H9 (cell line): Measurements from ENCODE around the gene RASSF5. TPM values are rescaled to one million over a fixed set of nuclear protein-coding genes. Genes with fewer than 3 reads are reported as not detected.

Experiments
- DNase-seq: peaks from one replicate; pipeline ENCODE4 v3.0.0-alpha.2; 2017
- H2AFZ ChIP-seq: one replicate; pipeline ENCODE4 v1.6.1; 2013; ENCODE audit warnings: mild to moderate bottlenecking, low read length, control low read depth, moderate library complexity
- H2AK5ac ChIP-seq: 2 replicates; pipeline ENCODE4 v1.6.1; 2013; ENCODE audit warnings: low read length, control low read depth, mixed read lengths; ENCODE audit not compliant: insufficient read length
- H2BK120ac ChIP-seq: one replicate; pipeline ENCODE4 v1.6.1; 2013; ENCODE audit warnings: low read depth, mild to moderate bottlenecking, low read length, control low read depth, inconsistent platforms; ENCODE audit not compliant: poor library complexity, severe bottlenecking
- H2BK12ac ChIP-seq: 2 replicates; pipeline ENCODE4 v1.6.1; 2013; ENCODE audit warnings: low read length, control low read depth, mixed read lengths, low read depth; ENCODE audit not compliant: insufficient read length
- H2BK15ac ChIP-seq: 2 replicates; pipeline ENCODE4 v1.6.1; 2013; ENCODE audit warnings: low read depth, low read length, control low read depth
- H2BK20ac ChIP-seq: one replicate; pipeline ENCODE4 v1.6.1; 2013; ENCODE audit warnings: low read depth, mild to moderate bottlenecking, low read length, control low read depth, inconsistent platforms; ENCODE audit not compliant: poor library complexity, severe bottlenecking
- H2BK5ac ChIP-seq: 2 replicates; pipeline ENCODE4 v1.6.1; 2013; ENCODE audit warnings: low read length, control low read depth, mixed read lengths; ENCODE audit not compliant: insufficient read length
- H3K14ac ChIP-seq: 2 replicates; pipeline ENCODE4 v1.6.1; 2013; ENCODE audit warnings: low read length, control low read depth; ENCODE audit not compliant: insufficient read depth
- H3K18ac ChIP-seq: 2 replicates; pipeline ENCODE4 v1.6.1; 2013; ENCODE audit warnings: low read depth, mild to moderate bottlenecking, mixed read lengths, low read length, control low read depth; ENCODE audit not compliant: insufficient read length
- H3K23ac ChIP-seq: 2 replicates; pipeline ENCODE4 v1.6.1; 2013; ENCODE audit warnings: low read length, control low read depth, mixed read lengths, low read depth; ENCODE audit not compliant: insufficient read length
- H3K23me2 ChIP-seq: 2 replicates; pipeline ENCODE4 v1.6.1; 2013; ENCODE audit warnings: low read depth, mild to moderate bottlenecking, mixed read lengths, low read length, control low read depth; ENCODE audit not compliant: insufficient read length, poor library complexity, severe bottlenecking
- H3K27ac ChIP-seq: 2 replicates; pipeline ENCODE4 v1.5.1; 2013; ENCODE audit warnings: low read length, control low read depth, mixed read lengths, low read depth; ENCODE audit not compliant: insufficient read length
- H3K27me3 ChIP-seq: 2 replicates; pipeline ENCODE4 v1.6.1; 2013; ENCODE audit warnings: low read length, control low read depth, inconsistent platforms; ENCODE audit not compliant: insufficient read depth
- H3K4ac ChIP-seq: 2 replicates; pipeline ENCODE4 v1.6.1; 2013; ENCODE audit warnings: low read depth, mild to moderate bottlenecking, control low read depth, inconsistent platforms, low read length, moderate library complexity
- H3K4me1 ChIP-seq: 2 replicates; pipeline ENCODE4 v1.6.1; 2013; ENCODE audit warnings: low read length, control low read depth, inconsistent platforms; ENCODE audit not compliant: insufficient read depth
- H3K4me2 ChIP-seq: 2 replicates; pipeline ENCODE4 v1.6.1; 2013; ENCODE audit warnings: low read length, control low read depth, mixed read lengths; ENCODE audit not compliant: insufficient read length, insufficient read depth
- H3K56ac ChIP-seq: 2 replicates; pipeline ENCODE4 v1.6.1; 2013; ENCODE audit warnings: low read depth, mild to moderate bottlenecking, mixed read lengths, low read length, control low read depth; ENCODE audit not compliant: insufficient read length
- H3K79me1 ChIP-seq: 2 replicates; pipeline ENCODE4 v1.6.1; 2013; ENCODE audit warnings: low read depth, mild to moderate bottlenecking, moderate library complexity, low read length, control low read depth, inconsistent platforms; ENCODE audit not compliant: insufficient read depth, poor library complexity, severe bottlenecking
- H3K79me2 ChIP-seq: 2 replicates; pipeline ENCODE4 v1.6.1; 2013; ENCODE audit warnings: low read length, control low read depth, inconsistent platforms; ENCODE audit not compliant: insufficient read depth
- H3K9ac ChIP-seq: 2 replicates; pipeline ENCODE4 v1.6.1; 2013; ENCODE audit warnings: low read length, control low read depth, mixed read lengths; ENCODE audit not compliant: insufficient read length; ENCODE audit errors: extremely low read depth
- H3K9me3 ChIP-seq: one replicate; pipeline ENCODE4 v1.6.1; 2013; ENCODE audit warnings: low read depth, low read length, inconsistent platforms; ENCODE audit not compliant: control insufficient read depth
- H3T11ph ChIP-seq: one replicate; pipeline ENCODE4 v1.6.1; 2013; ENCODE audit warnings: mild to moderate bottlenecking, low read length, control low read depth, inconsistent platforms
- H4K20me1 ChIP-seq: one replicate; pipeline ENCODE4 v1.6.1; 2013; ENCODE audit not compliant: control insufficient read depth, insufficient read length, insufficient read depth
- H4K5ac ChIP-seq: 2 replicates; pipeline ENCODE4 v1.6.1; 2013; ENCODE audit warnings: low read depth, mild to moderate bottlenecking, mixed read lengths, low read length, control low read depth; ENCODE audit not compliant: insufficient read length
- H4K8ac ChIP-seq: replicated peaks from 2 replicates; pipeline ENCODE4 v1.6.1; 2013; ENCODE audit warnings: low read length, control low read depth, mixed read lengths, low read depth; ENCODE audit not compliant: insufficient read length
- H4K91ac ChIP-seq: 2 replicates; pipeline ENCODE4 v1.6.1; 2013; ENCODE audit warnings: low read depth, mild to moderate bottlenecking, moderate library complexity, mixed read lengths, low read length, control low read depth; ENCODE audit not compliant: insufficient read length
- H3K27ac Mint-ChIP-seq, 3 experiments: 2 replicates in 2 of 3; 3 replicates in 1 of 3; pipeline ENCODE4 v1.8.0; 2020 to 2021; ENCODE audit warnings: mixed read lengths in 3 of 3, mild to moderate bottlenecking in 1 of 3, moderate library complexity in 1 of 3
- H3K27me3 Mint-ChIP-seq: 2 replicates; pipeline ENCODE4 v1.8.0; 2021; ENCODE audit warnings: low read depth, mild to moderate bottlenecking, moderate library complexity, mixed read lengths
- H3K36me3 Mint-ChIP-seq, 3 experiments: 2 replicates in 2 of 3; 3 replicates in 1 of 3; pipeline ENCODE4 v1.8.0; 2020 to 2021; ENCODE audit warnings: low read depth in 3 of 3, mixed read lengths in 3 of 3; ENCODE audit not compliant: insufficient read depth in 1 of 3
- H3K4me1 Mint-ChIP-seq, 2 experiments: 2 replicates each; pipeline ENCODE4 v1.8.0; 2020; ENCODE audit warnings: mixed read lengths in 2 of 2
- H3K4me3 Mint-ChIP-seq, 2 experiments: 2 replicates in 1 of 2; 3 replicates in 1 of 2; pipeline ENCODE4 v1.8.0; 2020 to 2021; ENCODE audit warnings: mild to moderate bottlenecking in 2 of 2, mixed read lengths in 2 of 2, moderate library complexity in 1 of 2
- H3K9me3 Mint-ChIP-seq, 2 experiments: 2 replicates in 1 of 2; 3 replicates in 1 of 2; pipeline ENCODE4 v1.8.0; 2020; ENCODE audit warnings: mild to moderate bottlenecking in 2 of 2, mixed read lengths in 2 of 2, moderate library complexity in 1 of 2
- CTCF ChIP-seq: fragments of 200-600 bp; sonication (generic); conservative IDR thresholded peaks from 3 replicates; pipeline ENCODE4 v1.8.0; 2021; ENCODE audit warnings: antibody characterized with exemption, mild to moderate bottlenecking
- WGBS: extraction: QIAGEN DNeasy Blood & Tissue Kit; methylation state at CpG from one replicate; pipeline ENCODE4 v1.1.7; 2013; ENCODE audit warnings: missing lambda C conversion rate, low lambda C conversion rate, mixed read lengths; ENCODE audit not compliant: insufficient read length; ENCODE audit errors: extremely low coverage; 5-methylcytosine and 5-hydroxymethylcytosine counted together
- total RNA-seq: library from RNA; stranded (reverse); gene quantifications from 2 replicates; pipeline ENCODE4 v1.2.1, GENCODE V29; 2021

Gene RASSF5
- total RNA-seq, 1 experiment from 2014 or later: 0.50 TPM

GRCh38 chr1:206534552-206534951, 27.2 kb downstream of the RASSF5 start:
- no peak overlapping the region for H4K5ac ChIP-seq
- 0 out of 7 replicates have a peak overlapping the region, but pooled peaks of 1 of the 3 experiments have one; percentile 25 for H3K27ac Mint-ChIP-seq
- WGBS: no CpG with 5 or more reads among the region's 3 CpGs
- no peaks in the 10 kb centered on the region for H3K79me1 ChIP-seq
- no peak overlapping the region for H2BK120ac ChIP-seq
- no peak overlapping the region for H3K4me3 Mint-ChIP-seq
- no peak overlapping the region for H2BK15ac ChIP-seq
- no peak overlapping the region for H3T11ph ChIP-seq
- no peak overlapping the region for H3K4ac ChIP-seq
- H3K23me2 ChIP-seq: no peaks in the 10 kb centered on the region
- H3K27me3 Mint-ChIP-seq: peaks cover 13% of the 10 kb centered on the region
- peaks cover 3 to 4% of the 10 kb centered on the region in 2 experiments; a peak in 2 of 4 replicates for H3K4me1 Mint-ChIP-seq
- no peaks in the 10 kb centered on the region for H3K27me3 ChIP-seq
- H3K14ac ChIP-seq: no peak overlapping the region
- no peaks in the 10 kb centered on the region for H4K20me1 ChIP-seq
- no peaks in the 10 kb centered on the region for H3K9me3 Mint-ChIP-seq
- no peak overlapping the region for H2BK5ac ChIP-seq
- no peaks in the 10 kb centered on the region for H3K9me3 ChIP-seq
- no peak overlapping the region for H2AK5ac ChIP-seq
- H2BK20ac ChIP-seq: no peak overlapping the region
- H3K36me3 Mint-ChIP-seq: peaks cover 0 to 2% (median 0%) of the 10 kb centered on the region in 3 experiments; a peak in 1 of 7 replicates
- no peak overlapping the region for H3K56ac ChIP-seq
- H3K27ac ChIP-seq: no peak overlapping the region
- DNase-seq: no peak
- H3K23ac ChIP-seq: no peak overlapping the region
- H3K79me2 ChIP-seq: no peaks in the 10 kb centered on the region
- H3K4me1 ChIP-seq: no peaks in the 10 kb centered on the region
- H3K9ac ChIP-seq: no peak overlapping the region
- H3K18ac ChIP-seq: no peak overlapping the region
- no peak overlapping the region for H3K4me2 ChIP-seq
- no peak overlapping the region for H4K91ac ChIP-seq
- H2BK12ac ChIP-seq: no peak overlapping the region
- no peak overlapping the region for H2AFZ ChIP-seq
- H4K8ac ChIP-seq: no peak overlapping the region
- no peak for TF ChIP-seq CTCF
